HG03135 (cell line): ENCODE measurements around the gene TGOLN2.
A peak's percentile ranks its signal among the peaks of the same experiment; 100 is the strongest.
"Not testable (repeated sequence)": the region's sequence is repeated elsewhere in the genome, so short reads cannot be mapped to it uniquely, and the experiment has no call there.

ENCODE experiments used
- ATAC-seq: cut with Tn5 transposase; IDR thresholded peaks from one replicate; pipeline ENCODE4 v1.9.1; 2021; ENCODE audit warnings: mild to moderate bottlenecking, moderate library complexity; ENCODE audit not compliant: unreplicated experiment

Gene TGOLN2

DNA sequence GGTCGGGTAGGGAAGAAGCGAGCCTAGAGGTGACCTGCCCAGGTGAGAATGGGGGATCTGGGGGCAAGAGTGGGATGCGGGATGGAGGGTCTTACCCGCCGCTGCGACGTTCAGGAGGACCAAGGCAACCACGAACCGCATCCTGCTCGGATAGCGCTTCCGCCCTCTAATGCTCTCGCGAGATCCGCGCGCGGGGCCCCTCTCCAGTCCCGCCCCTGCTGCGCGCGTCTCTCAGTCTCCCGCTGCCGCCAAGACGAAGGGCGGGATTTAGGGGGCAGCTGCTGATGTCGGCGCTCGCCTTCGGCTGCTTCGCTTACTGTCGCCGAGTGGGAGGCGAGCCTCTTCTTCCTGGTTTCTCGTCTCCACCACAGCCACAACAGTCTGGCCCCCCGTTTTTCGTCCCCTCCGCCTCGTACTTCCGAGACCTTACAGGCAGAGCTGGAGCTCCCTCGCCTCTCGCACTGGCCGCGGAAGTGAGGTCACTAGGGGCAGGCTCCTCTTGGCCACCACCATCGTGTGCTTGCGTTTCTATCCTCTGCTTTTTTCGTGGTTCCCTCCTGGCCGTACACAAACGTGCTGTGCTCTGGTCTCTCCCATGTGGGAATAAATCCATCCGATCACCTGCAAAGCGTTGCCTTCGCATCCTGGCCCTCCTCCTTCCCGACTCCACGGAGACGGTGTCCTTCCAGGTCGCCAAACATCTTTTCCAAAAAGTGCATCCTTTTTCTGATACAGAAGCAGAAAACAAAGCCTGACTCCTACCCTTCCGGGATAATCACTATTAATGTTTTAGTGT is at the start of gene TGOLN2:
Gene TGOLN2, minus strand, starts transcription at position 168 of the 796 bp plus-strand sequence. Its CDS starts 27 bp downstream, at position 141.
- peak; percentile 88 for ATAC-seq

DNA sequence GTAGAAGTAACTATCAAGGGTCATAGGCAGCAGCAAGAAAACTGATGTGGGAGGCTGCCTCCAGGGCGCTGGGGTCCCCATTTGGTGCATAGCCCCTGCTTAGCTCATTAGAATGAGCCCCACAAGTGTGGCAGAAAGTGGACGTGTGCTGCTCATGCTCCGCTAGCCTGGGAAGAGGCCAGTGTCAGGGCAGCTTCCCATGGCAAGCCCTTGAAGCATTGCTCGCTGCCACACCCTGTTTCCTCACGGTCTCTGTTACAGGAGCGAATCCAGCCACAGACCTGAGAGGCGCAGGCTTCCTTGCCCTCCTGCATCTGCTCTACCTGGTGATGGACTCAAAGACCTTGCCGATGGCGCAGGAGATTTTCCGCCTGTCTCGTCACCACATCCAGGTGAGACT is 49.3 kb upstream of the TGOLN2 start:
- no peak for ATAC-seq

DNA sequence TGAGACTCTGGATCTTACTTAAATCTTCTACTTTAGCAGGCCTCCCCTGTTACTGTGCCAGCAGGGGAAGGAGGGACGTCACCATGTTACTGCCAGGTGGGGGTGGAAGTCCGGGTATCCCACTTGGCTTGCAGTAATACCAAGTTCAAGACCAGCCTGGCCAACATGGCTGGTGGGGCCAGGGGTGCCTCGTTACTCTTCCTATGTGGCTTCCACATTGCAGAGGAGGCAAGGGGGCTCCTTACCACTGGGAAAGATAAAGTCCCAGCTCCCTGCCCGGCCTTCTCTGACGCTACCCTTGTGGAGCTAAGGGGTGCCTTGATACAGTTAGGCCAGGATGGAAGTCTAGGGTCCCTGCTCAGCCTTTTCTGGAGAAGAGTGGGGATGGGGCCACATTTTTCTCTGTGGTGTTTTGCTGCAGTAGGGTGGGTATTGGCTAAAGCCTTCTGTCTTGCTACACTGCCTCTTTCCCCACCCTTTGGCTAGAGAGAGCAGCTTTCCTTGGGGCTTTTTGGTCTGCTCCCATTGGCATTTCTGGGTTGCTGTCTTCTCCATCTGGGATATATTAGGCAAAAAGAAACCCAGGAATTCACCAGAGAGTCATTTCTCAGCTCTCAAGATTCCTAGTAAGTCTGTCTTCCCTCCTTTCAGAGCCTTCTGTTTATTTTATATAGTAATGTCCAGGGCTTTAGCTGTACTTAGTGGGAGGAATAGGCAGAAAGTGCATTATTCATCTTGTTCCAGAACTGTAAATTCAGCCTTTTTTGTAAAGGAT is 48.7 kb upstream of the TGOLN2 start:
- ATAC-seq: no peak

DNA sequence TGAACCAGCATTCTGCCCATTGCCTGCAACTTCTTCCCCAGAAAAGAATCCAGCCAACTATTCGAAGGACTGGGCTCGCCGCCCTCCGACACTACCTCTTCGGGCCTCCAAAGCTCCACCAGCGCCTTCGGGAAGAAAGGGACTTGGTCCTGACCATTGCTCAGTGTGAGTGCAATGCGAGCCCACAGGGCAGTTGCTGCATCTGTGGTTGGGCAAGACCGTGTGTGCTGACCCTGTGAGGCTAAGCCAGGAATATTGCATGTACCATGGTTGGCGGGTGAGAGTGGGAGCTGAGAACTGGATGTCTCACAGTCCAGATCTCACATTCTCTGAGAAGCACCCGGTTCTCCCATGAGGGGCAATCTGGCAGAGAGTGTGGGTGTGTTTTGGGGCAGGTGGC is 43.3 kb upstream of the TGOLN2 start:
- no peak for ATAC-seq

DNA sequence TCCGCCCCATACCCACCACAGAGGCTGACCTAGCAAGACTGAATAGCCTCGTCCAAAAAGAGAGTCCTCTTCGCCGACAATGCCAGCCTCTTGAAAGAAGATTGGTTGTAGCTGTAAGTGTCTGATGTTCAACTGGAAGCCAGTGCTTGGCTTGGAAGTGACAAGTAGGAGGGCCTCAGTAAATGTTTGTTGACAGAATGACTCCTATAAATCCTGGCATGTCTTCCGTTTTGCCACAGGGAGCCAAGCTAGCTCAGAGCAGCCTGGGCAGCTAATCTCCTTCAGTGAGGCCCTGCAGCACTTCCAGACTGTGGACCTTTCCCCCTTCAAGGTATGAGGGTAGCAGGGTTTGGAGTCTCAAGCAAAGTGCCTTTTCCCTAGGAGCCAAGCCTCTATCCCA is 41.7 kb upstream of the TGOLN2 start:
- no peak for ATAC-seq

DNA sequence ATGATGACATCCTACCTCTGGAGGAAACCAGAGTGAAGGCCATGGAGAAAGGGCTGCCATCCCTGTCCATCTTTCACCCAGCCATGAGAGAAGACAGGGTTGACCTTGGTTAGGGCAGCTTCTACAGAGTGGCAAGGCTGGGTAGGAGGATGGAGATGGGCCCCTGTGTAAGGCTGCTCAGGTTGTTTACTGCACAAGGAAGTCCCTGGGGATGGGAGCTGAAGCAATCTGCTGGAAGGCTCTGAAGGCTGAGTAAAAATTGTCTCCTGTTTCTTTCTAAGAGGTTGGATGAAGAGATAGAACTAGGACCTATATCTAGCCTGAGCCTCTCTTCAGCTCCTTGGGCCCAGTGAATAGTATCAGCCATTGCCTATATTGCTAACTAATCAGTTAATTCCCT is 41.1 kb upstream of the TGOLN2 start:
- ATAC-seq: no peak

DNA sequence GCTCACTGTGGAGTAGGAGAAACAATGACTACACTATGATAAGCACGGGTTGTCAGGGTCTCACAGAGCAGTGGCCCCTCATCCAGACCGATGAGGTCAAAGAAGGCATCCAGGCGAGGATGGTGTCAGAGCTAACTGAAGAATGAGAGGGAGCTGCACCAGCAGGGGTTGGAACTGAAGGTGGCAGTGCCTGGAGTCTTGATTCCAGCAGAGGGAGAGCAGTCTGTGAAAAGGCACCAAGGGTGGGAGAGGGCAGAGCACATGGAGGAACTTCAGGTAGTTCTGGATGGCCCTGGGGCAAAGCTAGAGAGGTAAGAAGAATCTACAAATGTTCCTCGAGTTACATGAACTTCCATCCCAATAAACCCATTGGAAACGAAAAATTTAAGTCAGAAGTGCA is 39.4 kb upstream of the TGOLN2 start:
- no peak for ATAC-seq

DNA sequence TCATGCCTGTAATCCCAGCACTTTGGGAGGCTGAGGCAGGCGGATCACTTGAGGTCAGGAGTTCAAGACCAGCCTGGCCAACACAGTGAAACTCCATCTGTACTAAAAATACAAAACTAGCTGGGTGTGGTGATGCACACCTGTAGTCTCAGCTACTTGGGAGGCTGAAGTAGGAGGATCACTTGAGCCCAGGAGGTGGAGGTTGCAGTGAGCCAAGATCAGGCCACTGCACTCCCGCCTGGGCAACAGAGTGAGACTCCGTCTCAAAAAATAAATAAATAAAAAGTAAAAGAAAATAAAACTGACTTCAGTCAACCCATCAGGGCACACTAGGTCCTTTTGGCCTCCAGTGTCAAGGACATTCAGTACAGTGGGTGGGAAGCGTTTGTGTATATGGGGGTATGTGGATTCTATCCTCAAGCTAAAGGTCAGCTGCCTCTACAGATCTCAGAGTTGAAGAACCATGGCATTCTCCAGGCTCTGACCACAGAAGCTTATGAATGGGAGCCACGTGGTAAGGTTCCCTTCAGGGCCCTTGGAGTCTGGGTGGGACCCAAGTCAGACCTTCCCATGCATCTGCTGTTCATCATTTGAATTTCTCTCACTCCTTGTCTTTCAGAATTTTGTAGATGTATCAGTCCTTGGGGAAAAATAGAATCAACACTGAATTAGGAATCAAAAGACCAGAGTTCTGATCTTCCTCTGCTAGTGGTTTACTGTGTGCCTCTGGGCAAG is 35.0 kb upstream of the TGOLN2 start:
- ATAC-seq: not testable (repeated sequence)

DNA sequence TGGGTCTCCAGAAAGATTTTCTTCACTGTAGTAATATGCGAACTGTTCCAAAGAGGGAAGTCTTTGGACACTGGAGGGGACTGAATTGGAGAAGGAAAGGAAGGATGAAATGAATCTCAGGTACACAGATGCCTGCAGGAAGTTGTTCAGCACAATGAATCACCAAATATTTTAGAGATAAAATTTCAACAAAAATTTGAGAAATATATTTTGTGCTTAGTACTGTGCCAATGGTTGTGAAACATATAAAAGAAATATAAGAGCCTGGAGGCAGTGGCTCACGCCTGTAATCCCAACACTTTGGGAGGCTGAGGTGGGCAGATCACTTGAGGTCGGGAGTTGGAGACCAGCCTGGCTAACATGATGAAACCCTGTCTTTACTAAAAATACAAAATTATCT is 29.9 kb upstream of the TGOLN2 start:
- no peak for ATAC-seq

DNA sequence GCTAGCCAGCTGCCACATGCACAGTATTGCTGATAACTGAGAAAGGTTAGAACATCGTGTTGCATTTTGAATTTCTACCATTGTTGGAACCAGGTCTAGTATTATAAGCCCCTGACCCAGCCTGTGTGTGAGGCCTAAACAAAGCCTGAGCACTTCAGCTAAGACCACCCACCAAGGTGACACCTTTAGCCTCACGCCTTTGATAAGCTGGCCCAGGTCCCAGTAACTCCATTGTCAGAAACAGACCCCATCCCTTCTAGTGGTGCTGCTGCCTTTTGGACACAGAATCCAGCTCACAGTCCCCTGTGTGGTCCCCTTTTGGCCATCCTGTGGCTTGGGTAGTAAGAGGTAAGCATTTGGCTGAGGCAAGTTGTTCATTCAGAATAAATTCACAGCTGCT is 28.4 kb upstream of the TGOLN2 start:
- no peak for ATAC-seq

DNA sequence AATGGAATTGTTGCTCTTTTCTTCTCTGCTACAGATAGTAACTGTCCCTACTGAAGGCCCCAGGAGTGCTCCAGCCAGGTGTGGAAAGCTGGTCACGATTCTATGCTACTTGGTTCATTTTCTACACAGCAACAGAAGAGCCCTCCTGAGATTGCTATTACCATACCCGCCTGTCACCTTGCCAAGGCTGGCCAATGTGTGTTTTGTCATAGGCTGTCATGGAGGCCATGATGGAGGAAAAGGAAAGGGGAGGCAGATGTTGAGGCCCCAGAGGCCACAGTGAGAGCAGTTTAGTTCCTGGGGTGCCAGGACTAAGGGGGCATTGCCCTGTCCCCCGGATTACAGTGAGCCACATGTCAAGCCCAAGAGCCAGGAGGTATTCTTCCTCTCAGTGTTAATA is 27.7 kb upstream of the TGOLN2 start:
- no peak for ATAC-seq

DNA sequence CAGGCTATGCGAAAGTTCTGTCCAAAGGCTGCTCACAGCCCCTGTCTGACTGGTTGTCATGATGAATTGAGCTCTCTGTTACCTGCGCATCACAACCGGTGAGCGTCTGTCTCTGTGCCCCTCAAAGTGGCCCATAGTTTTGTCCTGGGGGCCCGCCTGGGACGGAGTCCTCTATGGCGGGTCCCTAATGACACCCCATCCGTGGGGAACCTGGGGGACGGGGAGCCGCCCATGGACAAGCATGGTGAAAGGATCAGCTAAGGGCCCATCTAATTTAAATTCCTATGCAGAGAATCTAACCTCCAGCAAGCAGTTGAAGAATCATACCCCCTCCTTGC is 27.3 kb upstream of the TGOLN2 start:
- ATAC-seq: peak; percentile 11

DNA sequence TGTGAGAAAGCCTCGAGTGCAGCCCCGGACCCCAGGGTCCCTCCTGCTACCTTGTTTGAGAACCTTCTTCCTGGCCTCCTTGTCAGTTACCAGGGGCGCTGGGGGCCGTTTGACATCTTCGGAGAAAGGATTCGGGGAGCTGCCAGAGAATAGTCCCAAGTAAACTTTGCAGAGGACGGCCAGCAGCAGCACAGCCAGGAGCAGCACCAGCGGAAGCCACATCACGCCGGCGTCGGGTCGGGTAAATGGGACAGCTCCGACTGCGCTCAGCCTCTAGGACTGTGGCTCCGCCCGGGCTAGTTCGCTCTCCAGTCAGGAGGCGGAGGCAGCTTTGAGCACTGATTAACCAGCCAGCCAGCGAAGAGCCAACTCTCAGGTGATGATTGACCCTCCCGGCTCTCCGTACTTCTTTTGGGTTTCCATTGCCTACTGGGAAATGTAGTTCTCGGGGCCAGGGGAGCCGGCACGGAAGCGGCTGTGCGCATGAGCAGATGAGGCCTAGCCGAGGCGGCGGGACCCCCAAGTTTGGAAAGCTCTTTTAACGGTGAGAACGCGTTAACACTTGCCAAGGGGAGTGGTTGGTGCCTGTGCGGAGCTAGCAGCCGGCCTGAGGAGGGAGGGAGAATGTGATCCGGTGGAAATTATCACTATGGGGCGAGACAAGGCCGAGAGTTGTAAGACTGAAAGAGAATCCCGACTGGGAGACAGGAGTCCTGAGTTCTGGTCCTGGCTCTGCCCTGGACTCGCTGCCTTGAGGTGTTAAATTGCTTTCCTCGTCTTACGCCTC is 26.7 kb upstream of the TGOLN2 start, which contains the start of the genes ELMOD3 and RETSAT:
Gene ELMOD3, plus strand, starts transcription at position 484 of the 787 bp plus-strand sequence. CDS start 2,430 bp downstream, outside the sequence.
Gene RETSAT, minus strand, starts transcription at position 243 of the 787 bp plus-strand sequence. Its CDS starts 21 bp downstream, at position 222.
- ATAC-seq: peak; percentile 97

DNA sequence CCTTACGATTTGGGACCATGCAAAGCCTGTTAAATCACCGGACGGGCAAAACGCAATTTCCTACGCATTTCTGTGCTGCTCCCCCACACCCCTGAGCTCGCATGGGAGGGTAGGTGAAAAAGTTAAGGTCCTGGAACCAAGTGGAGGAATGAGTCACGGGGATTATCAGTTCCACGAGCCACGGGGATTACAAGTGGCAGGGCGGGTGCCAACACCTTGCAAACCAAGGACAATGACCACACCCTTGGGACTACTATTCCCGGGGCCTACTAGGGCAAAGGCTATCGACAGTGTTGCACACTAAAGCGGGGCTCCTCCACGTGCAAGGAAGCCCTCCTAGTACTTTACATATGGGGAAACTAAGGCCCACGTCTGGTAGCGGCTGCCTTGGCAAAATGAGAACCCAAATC is 26.1 kb upstream of the TGOLN2 start:
- ATAC-seq: no peak

DNA sequence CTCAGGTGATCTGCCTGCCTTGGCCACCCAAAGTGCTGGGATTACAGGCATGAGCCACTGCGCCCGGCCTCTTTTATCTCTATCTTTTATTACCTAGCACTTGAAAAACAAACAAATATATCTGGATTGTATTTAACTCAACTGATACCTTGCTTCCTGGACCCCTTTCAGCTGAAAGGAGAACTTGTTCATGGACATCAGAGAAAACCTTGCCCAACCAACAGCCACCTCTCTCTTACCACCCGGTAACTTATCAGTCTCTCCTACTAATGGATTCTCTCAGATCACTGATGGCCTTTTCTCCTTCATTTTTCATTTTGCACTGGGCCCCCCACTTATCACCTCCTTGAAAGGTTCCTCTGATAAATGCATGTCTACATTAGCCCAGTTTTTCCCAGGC is 19.8 kb upstream of the TGOLN2 start:
- ATAC-seq: no peak

DNA sequence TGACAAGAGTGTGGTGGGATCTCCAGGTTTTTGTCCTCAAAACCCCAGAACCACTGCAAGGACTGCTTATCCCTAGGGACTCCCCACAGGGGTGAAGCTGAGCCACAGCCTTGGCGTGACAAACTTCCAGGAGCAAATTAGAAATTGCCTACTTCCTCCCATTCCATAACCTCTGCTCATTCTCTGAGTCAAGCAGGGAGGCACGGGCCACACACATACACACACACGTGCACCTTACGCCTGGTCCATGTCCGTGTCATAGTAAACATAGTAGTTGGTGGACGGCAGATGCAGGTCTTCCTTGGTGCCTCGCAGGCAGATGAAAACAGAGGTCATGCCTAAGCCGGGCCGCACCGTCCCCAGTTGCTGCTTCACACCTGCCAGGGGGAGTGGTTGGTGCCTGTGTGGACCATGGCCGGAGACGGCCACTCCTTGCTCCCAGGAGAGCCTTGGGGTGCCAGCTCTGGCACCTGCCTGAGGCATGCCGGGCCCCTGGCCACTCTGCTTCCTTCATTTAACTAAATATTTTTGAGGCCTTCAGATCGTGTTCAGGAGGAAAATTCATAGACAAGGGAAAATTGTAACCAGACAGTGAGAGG is 16.7 kb upstream of the TGOLN2 start:
- no peak for ATAC-seq

DNA sequence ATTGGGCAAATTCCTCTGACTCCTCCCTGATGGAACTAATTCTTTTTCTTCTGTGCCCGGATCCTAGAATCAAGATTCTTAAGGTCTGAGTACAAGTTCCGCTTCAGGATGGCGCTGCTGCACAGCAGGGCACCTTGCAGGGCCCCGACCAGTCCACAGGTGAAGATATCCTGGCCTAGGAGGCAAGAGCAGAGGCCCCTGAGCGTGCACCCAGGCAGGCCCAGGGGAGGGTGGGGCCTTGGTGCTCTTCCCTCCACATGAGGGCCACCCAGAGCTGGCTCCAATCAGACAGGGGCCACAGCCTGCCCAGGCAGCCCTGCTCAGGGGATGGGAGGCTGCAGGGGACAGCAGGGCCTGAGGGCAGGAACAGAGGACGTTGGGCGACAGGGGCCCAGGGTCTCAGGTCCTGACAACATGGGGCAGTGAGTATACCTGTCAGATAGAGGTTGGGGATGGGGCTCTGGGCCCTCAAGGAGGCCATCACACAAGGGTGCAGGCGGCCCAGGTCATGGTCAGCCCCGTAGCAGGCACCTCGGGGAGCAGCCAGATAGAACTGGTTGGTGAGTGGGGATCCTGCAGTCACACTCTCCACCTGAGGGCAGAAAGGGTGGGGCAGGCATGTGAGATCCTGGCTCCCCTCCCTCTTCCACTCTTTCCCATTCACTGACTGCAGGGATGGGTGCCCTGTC is 15.6 kb upstream of the TGOLN2 start:
- not testable (repeated sequence) for ATAC-seq

DNA sequence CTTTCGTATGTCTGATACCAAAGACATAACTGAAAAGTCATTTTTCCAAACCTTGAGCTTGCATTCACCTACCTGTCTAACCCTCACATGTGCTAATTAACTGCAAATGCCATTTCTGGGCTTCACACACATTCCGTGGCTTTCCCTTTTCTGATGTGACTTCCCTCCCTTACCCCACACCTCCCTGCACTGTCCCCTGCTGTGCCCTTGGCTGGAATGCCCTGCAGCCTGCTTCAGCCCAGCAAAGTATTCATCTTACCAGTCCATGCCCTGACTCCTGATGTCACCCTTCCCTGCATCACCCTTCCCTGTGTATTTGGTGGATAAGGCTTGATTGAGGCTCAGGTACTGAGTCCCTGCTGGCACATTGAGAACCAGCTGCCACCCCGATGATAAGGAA is 14.4 kb upstream of the TGOLN2 start:
- ATAC-seq: no peak

DNA sequence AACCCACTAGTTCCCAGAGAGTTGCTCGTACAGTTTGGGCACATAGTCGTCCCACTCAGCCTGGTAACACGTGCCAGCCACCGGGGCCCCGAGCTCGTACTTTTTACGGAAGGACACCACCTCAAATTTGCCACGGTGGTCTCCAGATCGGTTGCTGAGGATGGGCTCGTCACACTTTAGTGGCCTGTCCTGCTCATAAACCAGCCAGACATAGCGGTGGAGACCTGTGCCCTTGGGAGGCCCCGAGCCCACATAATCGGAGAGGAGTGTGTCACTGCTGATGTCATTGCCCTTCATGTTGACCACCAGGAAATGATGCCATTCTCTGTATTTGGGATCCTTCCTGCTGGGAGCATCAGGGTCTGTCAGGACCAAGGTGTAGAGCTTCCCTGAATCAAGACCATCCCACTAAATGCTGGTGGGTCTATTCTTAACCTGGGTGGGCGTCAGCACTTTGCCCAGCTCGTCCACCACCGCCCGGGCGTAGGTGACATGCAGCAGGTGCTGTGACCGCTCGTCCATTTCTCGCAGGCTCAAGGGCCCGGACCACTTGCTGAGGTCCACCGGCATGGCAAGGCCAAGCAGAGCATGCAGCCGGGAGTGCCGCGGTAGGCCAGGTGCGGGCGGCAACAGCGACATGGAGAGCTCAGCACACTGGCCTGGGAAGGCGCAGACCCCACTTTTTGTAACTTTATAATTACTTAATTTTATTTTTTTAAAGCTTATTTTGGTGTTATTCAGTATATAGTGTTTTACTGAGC is 13.7 kb upstream of the TGOLN2 start:
- ATAC-seq: no peak
